CD14-positive monocyte (primary cell): Measurements from ENCODE around the gene FGFRL1. TPM values are rescaled to one million over a fixed set of nuclear protein-coding genes. Genes with fewer than 3 reads are reported as not detected.

Experiments
- DNase-seq, 3 donors: peaks; one replicate each; pipeline ENCODE4 v3.0.0-alpha.2; 2011 to 2022
- H2AFZ ChIP-seq: 2 replicates; pipeline ENCODE4 v1.6.0; 2012; ENCODE audit warnings: mild to moderate bottlenecking, low read depth, low read length, inconsistent platforms; ENCODE audit not compliant: insufficient read depth, poor library complexity, severe bottlenecking
- H3K27ac ChIP-seq, 2 donors: 1 replicate in 1 of 2; 2 replicates in 1 of 2; pipeline ENCODE4 v1.5.1; 2012 to 2013; ENCODE audit warnings: low read length in 2 of 2, control low read depth in 1 of 2, inconsistent platforms in 1 of 2, low read depth in 1 of 2, mild to moderate bottlenecking in 1 of 2
- H3K27me3 ChIP-seq, 2 donors: one replicate each; pipeline versions ENCODE4 v1.6.0 to v1.6.1; 2011 to 2013; ENCODE audit warnings: low read length in 2 of 2; ENCODE audit not compliant: control insufficient read depth in 2 of 2, insufficient read depth in 2 of 2
- H3K36me3 ChIP-seq, 2 donors: replicated peaks in 1 of 2; 1 replicate in 1 of 2; 2 replicates in 1 of 2; pipeline versions ENCODE4 v1.5.1 to v1.6.1; 2012 to 2013; ENCODE audit warnings: low read length in 2 of 2, control low read depth in 1 of 2, inconsistent platforms in 1 of 2, mild to moderate bottlenecking in 1 of 2; ENCODE audit not compliant: insufficient read depth in 2 of 2, control insufficient read depth in 1 of 2
- H3K4me1 ChIP-seq, 2 donors: 1 replicate in 1 of 2; 2 replicates in 1 of 2; pipeline versions ENCODE4 v1.5.1 to v1.6.1; 2012 to 2013; ENCODE audit warnings: low read length in 2 of 2, control low read depth in 1 of 2, inconsistent platforms in 1 of 2, mild to moderate bottlenecking in 1 of 2, moderate library complexity in 1 of 2; ENCODE audit not compliant: insufficient read depth in 2 of 2, control insufficient read depth in 1 of 2
- H3K4me2 ChIP-seq: replicated peaks from 2 replicates; pipeline ENCODE3; 2012; ENCODE audit warnings: low read length, moderate library complexity, mild to moderate bottlenecking; ENCODE audit not compliant: poor library complexity, severe bottlenecking; ENCODE audit errors: extremely low read depth
- H3K4me3 ChIP-seq, 3 experiments: fragments of 200-600 bp in 1 of 3; sonication (generic) in 1 of 3; replicated peaks in 1 of 3; 1 replicate in 2 of 3; 2 replicates in 1 of 3; pipeline ENCODE4 v1.5.1; 2011 to 2013; ENCODE audit warnings: low read length in 3 of 3, mild to moderate bottlenecking in 3 of 3, control low read depth in 2 of 3, low read depth in 2 of 3, inconsistent platforms in 1 of 3, moderate library complexity in 1 of 3
- H3K79me2 ChIP-seq: 2 replicates; pipeline ENCODE4 v1.6.0; 2012; ENCODE audit warnings: mild to moderate bottlenecking, control low read depth, inconsistent platforms, low read length, moderate library complexity; ENCODE audit not compliant: insufficient read depth
- H3K9ac ChIP-seq: 2 replicates; pipeline ENCODE4 v1.6.0; 2017; ENCODE audit warnings: low read length, mild to moderate bottlenecking; ENCODE audit not compliant: insufficient read depth, poor library complexity, severe bottlenecking
- H3K9me3 ChIP-seq, 2 donors: replicated peaks in 1 of 2; 1 replicate in 1 of 2; 2 replicates in 1 of 2; pipeline versions ENCODE4 v1.5.1 to v1.6.1; 2012 to 2013; ENCODE audit warnings: low read length in 2 of 2, control low read depth in 1 of 2; ENCODE audit not compliant: control insufficient read depth in 1 of 2, insufficient read depth in 1 of 2
- H4K20me1 ChIP-seq: 2 replicates; pipeline ENCODE4 v1.6.0; 2012; ENCODE audit warnings: mild to moderate bottlenecking, low read length, control low read depth, moderate library complexity; ENCODE audit not compliant: insufficient read depth
- H3K27ac Mint-ChIP-seq, 7 donors: one replicate each; pipeline ENCODE4 v1.8.0; 2020; ENCODE audit warnings: mild to moderate bottlenecking in 7 of 7, mixed read lengths in 7 of 7, moderate library complexity in 6 of 7, inconsistent platforms in 2 of 7
- H3K27me3 Mint-ChIP-seq, 3 donors: one replicate each; pipeline ENCODE4 v1.8.0; 2021 to 2022; ENCODE audit warnings: low read depth in 3 of 3, mild to moderate bottlenecking in 3 of 3, mixed read lengths in 3 of 3, moderate library complexity in 3 of 3, inconsistent platforms in 1 of 3
- H3K36me3 Mint-ChIP-seq, 2 donors: one replicate each; pipeline ENCODE4 v1.8.0; 2020; ENCODE audit warnings: mixed read lengths in 2 of 2, inconsistent platforms in 1 of 2, mild to moderate bottlenecking in 1 of 2
- H3K4me1 Mint-ChIP-seq: one replicate; pipeline ENCODE4 v1.8.0; 2020; ENCODE audit warnings: mild to moderate bottlenecking, mixed read lengths
- H3K4me3 Mint-ChIP-seq, 2 donors: one replicate each; pipeline ENCODE4 v1.8.0; 2020; ENCODE audit warnings: mild to moderate bottlenecking in 2 of 2, mixed read lengths in 2 of 2, moderate library complexity in 1 of 2
- H3K9me3 Mint-ChIP-seq, 7 donors: one replicate each; pipeline ENCODE4 v1.8.0; 2020 to 2022; ENCODE audit warnings: mixed read lengths in 7 of 7, mild to moderate bottlenecking in 6 of 7, moderate library complexity in 6 of 7, inconsistent platforms in 2 of 7
- CTCF ChIP-seq: fragments of 200-600 bp; IDR thresholded peaks from one replicate; pipeline ENCODE4 v1.8.0; 2022; ENCODE audit warnings: antibody characterized with exemption, mild to moderate bottlenecking
- WGBS: methylation state at CpG from one replicate; pipeline ENCODE4 v1.1.5; 2013; ENCODE audit warnings: missing lambda C conversion rate; ENCODE audit not compliant: insufficient coverage; 5-methylcytosine and 5-hydroxymethylcytosine counted together
- intact Hi-C, 2 donors: fragments of 100-400 bp; cut with micrococcal nuclease; formaldehyde crosslinking; loops; one replicate each; pipeline versions ENCODE4 v1.15.0 to v1.15.1; 2023
- polyA plus RNA-seq, 3 donors: library from polyadenylated mRNA; depleted of rRNA in 1 of 3; unstranded in 2 of 3; stranded (reverse) in 1 of 3; fragments of 300-500 nt in 2 of 3; fragments of >200 nt in 1 of 3; fragmentation: Illumina TruSeq in 2 of 3; gene quantifications; 1 replicate in 2 of 3; 2 replicates in 1 of 3; pipeline ENCODE4 v1.2.3, GENCODE V29; 2012 to 2021

FGFRL1 gene
- polyA plus RNA-seq, 3 donors, result 0.17 to 77.7 (median 0.28) TPM

GRCh38 chr4:982814-983213 is 28.6 kb upstream of the FGFRL1 start:
- H3K27me3 ChIP-seq, result no peaks in the 10 kb centered on the region
- peaks cover 5% of the 10 kb centered on the region for H4K20me1 ChIP-seq
- no peaks in the 10 kb centered on the region for H3K36me3 ChIP-seq
- H3K9me3 ChIP-seq, result no peaks in the 10 kb centered on the region
- H3K4me1 Mint-ChIP-seq, result peaks cover 36% of the 10 kb centered on the region
- H3K79me2 ChIP-seq, result no peaks in the 10 kb centered on the region
- no peak overlapping the region for H3K27ac Mint-ChIP-seq
- no peak overlapping the region for H3K9ac ChIP-seq
- H3K27ac ChIP-seq, result no peak overlapping the region
- 97% methylated on average over 15 of the region's 15 CpGs for WGBS
- H3K4me1 ChIP-seq, result peaks cover 50 to 55% of the 10 kb centered on the region in 2 donors
- no peak overlapping the region for H3K4me3 Mint-ChIP-seq
- H3K9me3 Mint-ChIP-seq, result peaks cover 0 to 1% (median 0%) of the 10 kb centered on the region in 7 donors
- intact Hi-C loops, result no loop called here
- no peaks in the 10 kb centered on the region for H3K36me3 Mint-ChIP-seq
- H2AFZ ChIP-seq, result no peak overlapping the region
- no peak for TF ChIP-seq CTCF
- no peak for DNase-seq
- no peak overlapping the region for H3K4me3 ChIP-seq
- H3K27me3 Mint-ChIP-seq, result peaks cover 1 to 2% (median 2%) of the 10 kb centered on the region in 3 donors
- no peak overlapping the region for H3K4me2 ChIP-seq

- intact Hi-C loops, result no loop called here
- H3K79me2 ChIP-seq, result no peaks in the 10 kb centered on the region
- no peak for TF ChIP-seq CTCF
- H2AFZ ChIP-seq, result peak overlapping the region; percentile 73
- no peak overlapping the region for H3K9ac ChIP-seq
- no peak for DNase-seq
- peaks cover 37 to 44% of the 10 kb centered on the region in 2 donors for H3K4me1 ChIP-seq
- peak overlapping the region; percentile 35 for H3K4me2 ChIP-seq
- H3K4me3 ChIP-seq, result peak overlapping the region in 1 of 3 experiments; percentile 34
- no peaks in the 10 kb centered on the region for H3K9me3 ChIP-seq
- 87% methylated on average over 11 of the region's 15 CpGs for WGBS
- H3K27ac ChIP-seq, result no peak overlapping the region
- Mint-ChIP-seq H3K27me3 (peaks cover 1 to 2% (median 2%) of the 10 kb centered on the region in 3 donors), H3K4me3 (peak overlapping the region in 1 of 2 donors; percentile 39), H3K27ac (peak overlapping the region in 1 of 7 donors; percentile 18), H3K36me3 (peaks cover 0 to 1% of the 10 kb centered on the region in 2 donors), H3K9me3 (peaks cover 0 to 1% (median 0%) of the 10 kb centered on the region in 7 donors), H3K4me1 (peaks cover 32% of the 10 kb centered on the region)
- H3K27me3 ChIP-seq, result no peaks in the 10 kb centered on the region
- peaks cover under 1 to 1% of the 10 kb centered on the region in 2 donors for H3K36me3 ChIP-seq
- peaks cover 11% of the 10 kb centered on the region for H4K20me1 ChIP-seq
These were observed 26.9 kb upstream of the FGFRL1 start for GRCh38 chr4:984336-985054.
